D721Med (cell line): ENCODE measurements around the gene CBX5.

Experiments
- DNase-seq: peaks from one replicate; pipeline ENCODE4 v3.0.0; 2011; ENCODE audit warnings: low spot score; ENCODE audit not compliant: insufficient read length
- FAIRE-seq: peaks from 2 replicates; lab custom pipeline; 2011; peaks lifted over from hg19 to GRCh38; lab: Jason Lieb, UNC
- TF ChIP-seq, protein P1 (sequence below): IDR thresholded peaks from 2 replicates; pipeline ENCODE4 v1.5.1; 2012; ENCODE audit warnings: mild to moderate bottlenecking, control low read depth; ENCODE audit not compliant: insufficient read depth; ENCODE audit errors: missing control alignments

CBX5 gene

DNA sequence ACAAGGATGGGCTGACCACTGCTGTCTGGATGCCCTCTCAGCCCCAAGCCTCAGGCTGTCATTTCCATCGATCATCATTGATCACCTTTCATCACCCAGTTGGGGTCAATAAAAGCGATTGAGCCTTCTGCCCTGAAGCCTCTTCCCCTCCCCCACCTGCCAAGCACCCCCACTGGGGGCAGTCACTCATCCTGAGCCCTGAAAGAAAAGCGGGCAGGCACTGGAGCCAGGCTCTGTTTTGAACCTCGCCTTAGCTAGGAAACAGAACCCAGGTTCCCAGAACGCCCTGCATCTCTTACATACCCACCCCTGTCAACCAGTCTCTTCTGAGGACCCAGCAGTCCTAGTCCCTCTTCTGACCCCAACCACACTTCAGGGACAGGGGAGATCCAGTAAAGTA is 96.9 kb downstream of the CBX5 start:
- FAIRE-seq (no peak), DNase-seq (no peak)
- TF ChIP-seq, protein P1, sequence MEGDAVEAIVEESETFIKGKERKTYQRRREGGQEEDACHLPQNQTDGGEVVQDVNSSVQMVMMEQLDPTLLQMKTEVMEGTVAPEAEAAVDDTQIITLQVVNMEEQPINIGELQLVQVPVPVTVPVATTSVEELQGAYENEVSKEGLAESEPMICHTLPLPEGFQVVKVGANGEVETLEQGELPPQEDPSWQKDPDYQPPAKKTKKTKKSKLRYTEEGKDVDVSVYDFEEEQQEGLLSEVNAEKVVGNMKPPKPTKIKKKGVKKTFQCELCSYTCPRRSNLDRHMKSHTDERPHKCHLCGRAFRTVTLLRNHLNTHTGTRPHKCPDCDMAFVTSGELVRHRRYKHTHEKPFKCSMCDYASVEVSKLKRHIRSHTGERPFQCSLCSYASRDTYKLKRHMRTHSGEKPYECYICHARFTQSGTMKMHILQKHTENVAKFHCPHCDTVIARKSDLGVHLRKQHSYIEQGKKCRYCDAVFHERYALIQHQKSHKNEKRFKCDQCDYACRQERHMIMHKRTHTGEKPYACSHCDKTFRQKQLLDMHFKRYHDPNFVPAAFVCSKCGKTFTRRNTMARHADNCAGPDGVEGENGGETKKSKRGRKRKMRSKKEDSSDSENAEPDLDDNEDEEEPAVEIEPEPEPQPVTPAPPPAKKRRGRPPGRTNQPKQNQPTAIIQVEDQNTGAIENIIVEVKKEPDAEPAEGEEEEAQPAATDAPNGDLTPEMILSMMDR = no peak

DNA sequence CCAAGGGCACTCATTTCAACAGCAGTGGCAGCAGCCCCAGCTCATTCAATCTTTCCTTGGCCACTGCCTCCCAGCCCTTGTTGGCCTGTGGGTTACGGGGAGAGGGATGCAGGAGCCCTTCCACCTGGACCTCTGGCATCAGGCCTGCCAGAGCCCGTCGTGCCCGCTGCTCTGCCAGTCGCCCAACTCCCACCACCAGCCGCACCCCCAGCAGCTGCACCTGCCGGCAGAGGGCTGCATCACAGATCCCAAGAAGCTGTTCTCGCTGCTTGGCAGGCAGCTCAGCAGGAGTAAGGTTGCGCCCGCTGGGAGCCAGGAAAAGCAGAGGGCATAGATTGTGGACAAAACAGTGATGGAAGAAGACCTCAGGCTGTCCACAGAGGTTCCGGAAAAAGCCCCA is 97.8 kb downstream of the CBX5 start:
- DNase-seq = no peak
- TF ChIP-seq, protein P1 = no peak
- no peak for FAIRE-seq
